IMR-90 (cell line): ENCODE results near the gene TMED8.
"Not testable (repeated sequence)": the region's sequence is repeated elsewhere in the genome, so short reads cannot be mapped to it uniquely, and the experiment has no call there.

ENCODE experiments used
- CEBPB ChIP-seq: IDR thresholded peaks from 2 replicates; pipeline ENCODE4 v1.6.1; 2012; ENCODE audit warnings: low read depth, low read length, improper control_type of control experiment
- CHD1 ChIP-seq: IDR thresholded peaks from 2 replicates; pipeline ENCODE4 v1.6.1; 2012; ENCODE audit warnings: low read depth, low read length, improper control_type of control experiment
- FOS ChIP-seq: fragments of 150-350 bp; IDR thresholded peaks from 2 replicates; pipeline ENCODE4 v1.6.1; 2016; ENCODE audit warnings: low read depth, low read length
- MAFK ChIP-seq: IDR thresholded peaks from 2 replicates; pipeline ENCODE4 v1.6.1; 2012; ENCODE audit warnings: low read depth, low read length, improper control_type of control experiment
- MAZ ChIP-seq: IDR thresholded peaks from 2 replicates; pipeline ENCODE4 v1.6.1; 2012; ENCODE audit warnings: low read depth, mild to moderate bottlenecking, low read length, improper control_type of control experiment, moderate library complexity, borderline replicate concordance
- MXI1 ChIP-seq: IDR thresholded peaks from 2 replicates; pipeline ENCODE4 v1.6.1; 2012; ENCODE audit warnings: low read depth, mild to moderate bottlenecking, low read length, moderate library complexity, borderline replicate concordance
- NFE2L2 ChIP-seq: fragments of 150-350 bp; IDR thresholded peaks from 2 replicates; pipeline ENCODE4 v1.6.1; 2016; ENCODE audit warnings: low read depth, mild to moderate bottlenecking, low read length
- POLR2A ChIP-seq: IDR thresholded peaks from 2 replicates; pipeline ENCODE4 v1.6.1; 2012; ENCODE audit warnings: mild to moderate bottlenecking, low read depth, low read length
- RAD21 ChIP-seq: IDR thresholded peaks from 2 replicates; pipeline ENCODE4 v1.6.1; 2012; ENCODE audit warnings: low read length, improper control_type of control experiment
- RCOR1 ChIP-seq: IDR thresholded peaks from 2 replicates; pipeline ENCODE4 v1.6.1; 2012; ENCODE audit warnings: mild to moderate bottlenecking, low read length, improper control_type of control experiment; ENCODE audit not compliant: insufficient replicate concordance
- RFX5 ChIP-seq: IDR thresholded peaks from 2 replicates; pipeline ENCODE4 v1.8.0; 2012; ENCODE audit warnings: low read depth, mild to moderate bottlenecking, low read length, moderate library complexity
- TF ChIP-seq, protein P1 (sequence below): conservative IDR thresholded peaks from 2 replicates; pipeline ENCODE4 v1.5.1; 2012; ENCODE audit warnings: mild to moderate bottlenecking, low read depth, low read length, improper control_type of control experiment
- TF ChIP-seq, protein P2 (sequence below): fragments of 150-350 bp; IDR thresholded peaks from 2 replicates; pipeline ENCODE4 v1.6.1; 2017; ENCODE audit warnings: mild to moderate bottlenecking, antibody characterized with exemption, low read length, low read depth
- TF ChIP-seq, protein P3 (sequence below): fragments of 150-350 bp; IDR thresholded peaks from 2 replicates; pipeline ENCODE4 v1.6.1; 2016; ENCODE audit warnings: low read depth, mild to moderate bottlenecking, low read length, moderate library complexity, borderline replicate concordance

DNA sequence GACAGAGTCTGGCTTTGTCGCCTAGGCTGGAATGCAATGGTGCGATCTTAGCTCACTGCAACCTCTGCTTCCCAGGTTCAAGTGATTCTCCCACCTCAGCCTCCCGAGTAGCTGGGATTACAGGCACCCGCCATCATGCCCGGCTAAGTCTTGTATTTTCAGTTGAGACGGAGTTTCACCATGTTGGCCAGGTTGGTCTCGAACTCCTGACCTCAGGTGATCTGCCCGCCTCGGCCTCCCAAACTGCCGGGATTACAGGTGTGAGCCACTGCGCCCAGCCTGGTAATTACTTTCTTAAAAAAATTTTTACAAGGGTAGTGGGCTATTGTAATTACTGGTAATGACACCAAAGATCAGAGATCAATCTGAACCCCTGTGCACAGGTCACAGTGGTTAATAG is 58.1 kb downstream of the TMED8 start:
- TF ChIP-seq, protein P1, sequence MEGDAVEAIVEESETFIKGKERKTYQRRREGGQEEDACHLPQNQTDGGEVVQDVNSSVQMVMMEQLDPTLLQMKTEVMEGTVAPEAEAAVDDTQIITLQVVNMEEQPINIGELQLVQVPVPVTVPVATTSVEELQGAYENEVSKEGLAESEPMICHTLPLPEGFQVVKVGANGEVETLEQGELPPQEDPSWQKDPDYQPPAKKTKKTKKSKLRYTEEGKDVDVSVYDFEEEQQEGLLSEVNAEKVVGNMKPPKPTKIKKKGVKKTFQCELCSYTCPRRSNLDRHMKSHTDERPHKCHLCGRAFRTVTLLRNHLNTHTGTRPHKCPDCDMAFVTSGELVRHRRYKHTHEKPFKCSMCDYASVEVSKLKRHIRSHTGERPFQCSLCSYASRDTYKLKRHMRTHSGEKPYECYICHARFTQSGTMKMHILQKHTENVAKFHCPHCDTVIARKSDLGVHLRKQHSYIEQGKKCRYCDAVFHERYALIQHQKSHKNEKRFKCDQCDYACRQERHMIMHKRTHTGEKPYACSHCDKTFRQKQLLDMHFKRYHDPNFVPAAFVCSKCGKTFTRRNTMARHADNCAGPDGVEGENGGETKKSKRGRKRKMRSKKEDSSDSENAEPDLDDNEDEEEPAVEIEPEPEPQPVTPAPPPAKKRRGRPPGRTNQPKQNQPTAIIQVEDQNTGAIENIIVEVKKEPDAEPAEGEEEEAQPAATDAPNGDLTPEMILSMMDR, result not testable (repeated sequence)
- not testable (repeated sequence) for TF ChIP-seq POLR2A, CEBPB, RFX5, FOS, CHD1, RAD21, MAFK, RCOR1, NFE2L2, MAZ, MXI1
- TF ChIP-seq, protein P2, sequence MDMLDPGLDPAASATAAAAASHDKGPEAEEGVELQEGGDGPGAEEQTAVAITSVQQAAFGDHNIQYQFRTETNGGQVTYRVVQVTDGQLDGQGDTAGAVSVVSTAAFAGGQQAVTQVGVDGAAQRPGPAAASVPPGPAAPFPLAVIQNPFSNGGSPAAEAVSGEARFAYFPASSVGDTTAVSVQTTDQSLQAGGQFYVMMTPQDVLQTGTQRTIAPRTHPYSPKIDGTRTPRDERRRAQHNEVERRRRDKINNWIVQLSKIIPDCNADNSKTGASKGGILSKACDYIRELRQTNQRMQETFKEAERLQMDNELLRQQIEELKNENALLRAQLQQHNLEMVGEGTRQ, result not testable (repeated sequence)
- TF ChIP-seq, protein P3, sequence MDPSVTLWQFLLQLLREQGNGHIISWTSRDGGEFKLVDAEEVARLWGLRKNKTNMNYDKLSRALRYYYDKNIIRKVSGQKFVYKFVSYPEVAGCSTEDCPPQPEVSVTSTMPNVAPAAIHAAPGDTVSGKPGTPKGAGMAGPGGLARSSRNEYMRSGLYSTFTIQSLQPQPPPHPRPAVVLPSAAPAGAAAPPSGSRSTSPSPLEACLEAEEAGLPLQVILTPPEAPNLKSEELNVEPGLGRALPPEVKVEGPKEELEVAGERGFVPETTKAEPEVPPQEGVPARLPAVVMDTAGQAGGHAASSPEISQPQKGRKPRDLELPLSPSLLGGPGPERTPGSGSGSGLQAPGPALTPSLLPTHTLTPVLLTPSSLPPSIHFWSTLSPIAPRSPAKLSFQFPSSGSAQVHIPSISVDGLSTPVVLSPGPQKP, result not testable (repeated sequence)
